Osteocyte (in vitro differentiated cells): Measurements from ENCODE around the gene AGAP6. TPM values are rescaled to one million over a fixed set of nuclear protein-coding genes. Genes with fewer than 3 reads are reported as not detected.
"Not testable (repeated sequence)": the region's sequence is repeated elsewhere in the genome, so short reads cannot be mapped to it uniquely, and the experiment has no call there.

ENCODE experiments used
- DNase-seq: peaks from one replicate; pipeline ENCODE4 v3.0.0; 2021; ENCODE audit warnings: mixed read lengths; ENCODE audit not compliant: unreplicated experiment; ENCODE audit errors: extremely low spot score
- H3K27ac Mint-ChIP-seq: one replicate; pipeline ENCODE4 v1.8.0; 2021; ENCODE audit warnings: mild to moderate bottlenecking, mixed read lengths; ENCODE audit not compliant: unreplicated experiment
- H3K27me3 Mint-ChIP-seq: one replicate; pipeline ENCODE4 v1.8.0; 2021; ENCODE audit warnings: mixed read lengths; ENCODE audit not compliant: unreplicated experiment
- H3K36me3 Mint-ChIP-seq: one replicate; pipeline ENCODE4 v1.8.0; 2021; ENCODE audit warnings: mixed read lengths; ENCODE audit not compliant: unreplicated experiment
- H3K4me1 Mint-ChIP-seq: one replicate; pipeline ENCODE4 v1.8.0; 2021; ENCODE audit warnings: mixed read lengths; ENCODE audit not compliant: unreplicated experiment
- H3K4me3 Mint-ChIP-seq: one replicate; pipeline ENCODE4 v1.8.0; 2021; ENCODE audit warnings: mild to moderate bottlenecking, moderate library complexity, mixed read lengths; ENCODE audit not compliant: unreplicated experiment
- H3K9me3 Mint-ChIP-seq: one replicate; pipeline ENCODE4 v1.8.0; 2021; ENCODE audit warnings: mixed read lengths; ENCODE audit not compliant: unreplicated experiment
- total RNA-seq: library from RNA; stranded (reverse); gene quantifications from 2 replicates; pipeline ENCODE4 v1.2.1, GENCODE V29; 2021
- TF ChIP-seq, protein P1 (sequence below): fragments of 200-600 bp; sonication (generic); IDR thresholded peaks from 2 replicates; pipeline ENCODE4 v1.5.0; 2021; ENCODE audit warnings: antibody characterized with exemption, mild to moderate bottlenecking, moderate library complexity

The AGAP6 gene
- total RNA-seq, 1 donor from 2014 or later: 13.2 TPM

DNA sequence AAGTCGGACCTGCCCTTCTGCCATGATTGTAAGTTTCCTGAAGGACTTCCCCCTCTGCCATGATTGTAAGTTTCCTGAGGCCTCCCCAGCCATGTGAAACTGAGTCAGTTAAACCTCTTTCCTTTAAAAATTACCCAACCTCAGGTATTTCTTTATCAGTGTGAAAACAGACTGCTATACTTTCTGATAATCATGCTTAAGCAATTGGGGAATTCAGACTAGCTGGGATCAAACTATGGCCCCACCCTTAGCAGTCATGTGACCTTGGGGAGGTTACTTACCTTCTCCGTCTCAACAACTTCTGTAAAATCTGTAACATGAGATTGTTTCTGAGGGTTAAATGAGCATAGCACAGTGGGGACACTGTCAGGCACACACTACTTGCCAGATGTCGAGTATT lies 999 bp upstream of the AGAP6 start:
- H3K27ac Mint-ChIP-seq, H3K36me3 Mint-ChIP-seq, H3K9me3 Mint-ChIP-seq, DNase-seq, H3K4me1 Mint-ChIP-seq, H3K4me3 Mint-ChIP-seq, H3K27me3 Mint-ChIP-seq: not testable (repeated sequence)

DNA sequence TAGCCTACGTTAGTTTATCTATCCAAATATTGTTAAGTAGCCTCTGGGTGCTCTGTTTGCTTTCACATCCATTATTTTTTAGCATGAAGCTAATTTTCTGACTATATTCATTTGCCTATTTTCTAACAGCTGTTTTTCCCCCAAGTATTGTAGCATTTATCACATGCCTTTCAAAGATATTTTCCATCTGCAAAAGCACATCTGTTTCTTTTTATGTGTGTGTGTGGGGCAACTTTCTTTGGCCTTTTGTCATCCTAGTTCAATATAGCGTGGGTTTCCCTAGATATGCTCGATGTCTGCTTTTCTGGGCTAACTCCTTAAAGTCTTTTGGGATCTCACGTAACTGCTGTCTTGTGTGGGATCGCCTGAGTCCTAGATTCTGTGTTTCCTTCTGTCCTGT lies 7.1 kb downstream of the AGAP6 start:
- H3K27ac Mint-ChIP-seq, H3K27me3 Mint-ChIP-seq, H3K9me3 Mint-ChIP-seq, H3K36me3 Mint-ChIP-seq, H3K4me1 Mint-ChIP-seq, DNase-seq, H3K4me3 Mint-ChIP-seq: not testable (repeated sequence)

DNA sequence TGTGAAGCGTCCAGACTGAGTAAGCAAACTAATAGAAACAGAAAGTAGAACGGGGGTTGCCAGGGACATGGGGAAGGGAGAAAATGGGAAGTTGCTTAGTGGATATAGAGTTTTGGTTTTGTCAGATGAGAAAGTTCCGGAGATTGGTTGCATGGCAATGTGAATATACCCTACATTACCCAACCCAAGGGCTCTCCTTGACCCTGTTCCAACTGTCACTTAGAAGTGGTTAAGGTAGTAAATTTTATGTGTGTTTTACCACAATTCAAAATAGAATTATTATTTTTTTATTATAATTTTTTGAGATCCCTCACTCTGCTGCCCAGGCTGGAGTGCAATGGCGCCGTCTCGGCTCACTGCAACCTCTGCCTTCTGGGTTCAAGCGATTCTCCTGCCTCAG lies 25.8 kb downstream of the AGAP6 start:
- H3K4me1 Mint-ChIP-seq, H3K27ac Mint-ChIP-seq, DNase-seq, H3K36me3 Mint-ChIP-seq, H3K27me3 Mint-ChIP-seq, H3K9me3 Mint-ChIP-seq, H3K4me3 Mint-ChIP-seq: not testable (repeated sequence)

DNA sequence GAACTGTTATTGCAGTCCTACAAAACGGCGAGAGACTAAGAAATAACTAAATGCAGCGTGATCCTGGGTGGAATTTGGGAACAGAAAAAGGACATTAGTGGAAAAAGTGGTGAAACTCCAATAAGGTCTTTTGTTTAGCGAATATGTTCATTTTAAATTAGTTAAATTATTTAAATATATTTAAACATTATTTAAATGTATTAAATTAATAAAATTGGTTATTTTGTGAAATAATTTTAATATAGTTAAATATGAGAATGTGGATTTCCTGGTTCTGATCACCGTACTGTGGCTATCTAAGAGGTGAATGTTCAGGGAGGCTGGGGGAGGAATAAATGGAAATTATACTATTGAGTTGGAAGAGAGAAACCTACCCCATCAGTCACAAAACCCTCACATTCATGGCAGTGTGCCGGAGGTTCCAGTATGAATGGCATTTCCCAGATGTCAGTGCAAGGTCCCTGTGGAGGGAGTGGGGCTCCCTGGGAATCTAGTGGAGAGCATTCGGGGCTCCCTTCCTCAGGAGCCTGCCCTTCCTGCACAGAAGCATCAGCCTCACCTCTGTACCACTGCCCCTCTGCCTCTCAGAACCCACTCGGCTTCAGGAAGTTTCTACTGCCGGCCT lies 27.5 kb downstream of the AGAP6 start:
- H3K4me3 Mint-ChIP-seq, H3K36me3 Mint-ChIP-seq, H3K27ac Mint-ChIP-seq, DNase-seq, H3K4me1 Mint-ChIP-seq, H3K27me3 Mint-ChIP-seq, H3K9me3 Mint-ChIP-seq: not testable (repeated sequence)

DNA sequence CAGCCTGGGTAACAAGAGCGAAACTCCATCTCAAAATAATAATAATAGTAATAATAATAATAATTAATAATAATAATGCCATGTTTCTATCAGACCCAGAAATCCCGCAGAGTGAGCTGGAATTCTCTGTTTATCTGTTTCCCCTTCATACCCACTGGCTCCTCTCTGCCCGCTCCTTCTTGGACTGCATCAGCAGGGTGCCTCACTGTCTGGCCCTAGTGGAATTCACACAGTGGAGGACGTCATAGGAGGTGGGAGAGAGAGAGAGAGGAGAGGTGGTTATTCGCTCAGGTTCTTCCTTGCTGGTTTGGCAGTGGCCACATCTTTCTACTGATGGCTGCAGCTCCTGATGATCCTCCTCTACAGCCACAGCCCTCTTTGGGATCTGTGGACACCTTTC lies 28.7 kb downstream of the AGAP6 start:
- H3K4me3 Mint-ChIP-seq, DNase-seq, H3K27me3 Mint-ChIP-seq: not testable (repeated sequence)

DNA sequence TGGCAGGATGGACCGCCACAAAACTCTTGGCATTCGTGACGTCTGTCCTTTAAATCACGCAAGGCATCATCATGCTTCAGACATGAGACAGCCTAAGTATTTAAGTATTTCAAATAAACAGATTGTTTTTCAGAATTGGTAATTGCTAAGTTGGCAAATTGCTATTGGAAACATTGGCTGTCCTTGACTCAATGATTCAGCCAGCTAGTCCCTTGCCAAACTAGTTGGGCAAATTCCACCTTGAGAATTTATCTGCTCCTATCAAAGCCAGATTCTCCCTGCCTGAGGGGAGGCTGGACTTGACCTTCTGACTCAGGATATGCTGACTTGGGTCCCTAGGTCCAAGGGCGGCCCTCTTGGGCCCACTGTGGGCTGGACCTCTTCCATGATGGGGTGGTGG lies 29.4 kb downstream of the AGAP6 start:
- not testable (repeated sequence) for H3K4me3 Mint-ChIP-seq, DNase-seq, H3K27me3 Mint-ChIP-seq, H3K36me3 Mint-ChIP-seq, H3K4me1 Mint-ChIP-seq, H3K27ac Mint-ChIP-seq, H3K9me3 Mint-ChIP-seq

More for the DNA sequence above, 28.7 kb downstream of the AGAP6 start:
- not testable (repeated sequence) for H3K4me1 Mint-ChIP-seq, H3K9me3 Mint-ChIP-seq, H3K27ac Mint-ChIP-seq, H3K36me3 Mint-ChIP-seq

DNA sequence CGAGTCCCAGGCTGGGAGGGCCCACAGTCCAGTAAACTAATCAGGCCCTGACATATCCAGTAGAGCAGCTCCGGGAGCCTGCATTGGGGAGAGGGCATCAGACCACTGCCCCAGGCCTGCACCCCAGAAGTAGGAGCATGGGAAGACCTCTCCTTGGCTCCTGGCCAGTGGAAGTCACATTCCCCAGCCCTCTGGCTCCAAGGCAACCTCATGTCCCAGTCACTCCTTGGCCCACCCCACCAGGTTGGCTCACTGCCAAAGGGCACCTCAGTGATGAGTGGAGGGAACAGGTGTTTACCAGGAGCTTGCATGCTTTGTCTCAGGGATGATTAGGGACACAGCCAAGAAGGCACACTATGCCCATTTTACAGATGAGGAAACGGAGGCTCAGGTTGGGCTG lies 31.1 kb downstream of the AGAP6 start:
- H3K4me3 Mint-ChIP-seq, H3K4me1 Mint-ChIP-seq, H3K36me3 Mint-ChIP-seq, H3K27ac Mint-ChIP-seq, H3K9me3 Mint-ChIP-seq, H3K27me3 Mint-ChIP-seq: not testable (repeated sequence)
- DNase-seq: peak; percentile 84

DNA sequence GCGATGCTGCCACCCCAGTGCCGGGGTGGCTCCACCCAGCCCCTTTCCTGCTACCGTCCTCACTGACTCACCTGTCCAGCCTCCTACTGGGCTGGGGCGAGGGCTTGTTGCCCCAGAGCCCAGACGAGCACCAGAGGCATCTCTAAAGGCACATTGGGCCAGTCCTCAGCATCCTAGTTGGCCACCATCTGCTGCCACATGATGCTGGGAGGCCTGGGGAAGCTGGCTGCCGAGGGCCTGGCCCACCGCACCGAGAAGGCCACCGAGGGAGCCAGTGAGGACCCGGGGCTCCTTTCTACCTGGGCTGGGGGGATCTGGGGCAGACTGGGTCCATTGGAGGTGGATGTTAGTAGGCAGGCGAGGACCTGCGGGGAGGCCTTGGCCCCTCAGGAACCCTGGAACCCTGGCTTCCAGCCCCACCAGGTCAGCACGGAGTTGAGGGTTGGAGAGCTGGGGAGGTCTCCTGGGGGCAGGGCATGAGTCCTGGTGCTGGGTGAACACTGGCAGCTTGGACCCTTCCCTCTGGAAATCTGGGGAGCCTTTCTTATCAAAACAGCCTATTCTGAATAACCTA lies 32.3 kb downstream of the AGAP6 start:
- H3K9me3 Mint-ChIP-seq, H3K4me1 Mint-ChIP-seq, H3K36me3 Mint-ChIP-seq, H3K27me3 Mint-ChIP-seq, H3K4me3 Mint-ChIP-seq, H3K27ac Mint-ChIP-seq: not testable (repeated sequence)
- DNase-seq: peak; percentile 76

DNA sequence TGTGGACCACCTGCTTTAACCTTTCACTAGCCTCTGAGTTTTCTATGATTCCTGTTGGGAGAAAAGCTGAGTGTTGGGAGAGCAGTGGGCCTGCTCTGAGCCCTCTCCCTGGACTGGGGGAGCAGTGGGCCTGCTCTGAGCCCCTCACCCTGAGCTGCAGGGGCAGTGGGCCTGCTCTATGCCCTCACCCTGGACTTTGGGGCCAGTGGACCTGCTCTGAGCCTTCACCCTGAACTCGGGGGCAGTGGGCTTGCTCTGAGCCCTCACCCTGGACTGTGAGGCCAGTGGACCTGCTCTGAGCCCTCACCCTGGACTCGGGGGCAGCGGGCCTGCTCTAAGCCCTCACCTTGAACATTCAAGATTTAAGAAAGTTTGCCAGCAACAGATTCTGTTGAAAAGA lies 33.4 kb downstream of the AGAP6 start:
- H3K36me3 Mint-ChIP-seq: no peaks in the 10 kb centered on the region
- TF ChIP-seq, protein P1, sequence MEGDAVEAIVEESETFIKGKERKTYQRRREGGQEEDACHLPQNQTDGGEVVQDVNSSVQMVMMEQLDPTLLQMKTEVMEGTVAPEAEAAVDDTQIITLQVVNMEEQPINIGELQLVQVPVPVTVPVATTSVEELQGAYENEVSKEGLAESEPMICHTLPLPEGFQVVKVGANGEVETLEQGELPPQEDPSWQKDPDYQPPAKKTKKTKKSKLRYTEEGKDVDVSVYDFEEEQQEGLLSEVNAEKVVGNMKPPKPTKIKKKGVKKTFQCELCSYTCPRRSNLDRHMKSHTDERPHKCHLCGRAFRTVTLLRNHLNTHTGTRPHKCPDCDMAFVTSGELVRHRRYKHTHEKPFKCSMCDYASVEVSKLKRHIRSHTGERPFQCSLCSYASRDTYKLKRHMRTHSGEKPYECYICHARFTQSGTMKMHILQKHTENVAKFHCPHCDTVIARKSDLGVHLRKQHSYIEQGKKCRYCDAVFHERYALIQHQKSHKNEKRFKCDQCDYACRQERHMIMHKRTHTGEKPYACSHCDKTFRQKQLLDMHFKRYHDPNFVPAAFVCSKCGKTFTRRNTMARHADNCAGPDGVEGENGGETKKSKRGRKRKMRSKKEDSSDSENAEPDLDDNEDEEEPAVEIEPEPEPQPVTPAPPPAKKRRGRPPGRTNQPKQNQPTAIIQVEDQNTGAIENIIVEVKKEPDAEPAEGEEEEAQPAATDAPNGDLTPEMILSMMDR: no peak
- no peak overlapping the region for H3K27ac Mint-ChIP-seq
- H3K4me1 Mint-ChIP-seq: no peaks in the 10 kb centered on the region
- H3K4me3 Mint-ChIP-seq: no peak overlapping the region
- no peak for DNase-seq
- H3K9me3 Mint-ChIP-seq: no peaks in the 10 kb centered on the region
- H3K27me3 Mint-ChIP-seq: no peaks in the 10 kb centered on the region

DNA sequence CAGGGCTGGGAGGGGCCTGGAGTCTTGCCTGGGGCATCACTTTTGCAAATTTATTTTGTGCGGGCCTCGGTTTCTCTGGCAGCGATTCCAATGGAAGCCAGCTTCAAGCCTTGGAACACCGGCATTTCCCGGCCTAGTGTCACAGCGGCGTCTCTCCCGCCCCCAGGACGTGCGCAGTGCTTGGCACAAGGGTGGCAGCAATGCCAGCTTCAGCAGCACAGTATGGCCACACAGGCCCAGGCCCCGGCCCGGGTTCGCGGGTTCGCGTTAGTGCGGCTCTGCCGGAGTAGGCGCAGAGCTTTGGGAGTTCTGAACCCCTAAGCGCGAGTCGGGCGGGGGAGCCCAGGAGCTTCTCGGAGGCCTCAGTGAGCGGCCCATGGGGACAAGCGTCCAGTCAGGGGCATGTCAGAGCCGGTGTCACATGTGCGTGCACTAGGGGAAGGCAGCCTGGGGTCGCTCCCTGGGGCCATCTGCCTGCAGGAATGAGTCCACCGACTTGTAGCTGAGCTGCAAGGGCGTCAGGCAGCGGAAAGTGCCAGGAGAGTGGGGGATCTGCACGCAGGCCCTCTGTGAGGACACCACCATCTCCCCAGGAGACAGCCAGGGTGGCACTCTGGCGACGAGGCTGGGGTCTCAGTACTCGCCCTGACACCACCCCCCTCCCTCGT lies 36.6 kb downstream of the AGAP6 start:
- DNase-seq: peak; percentile 84
- H3K36me3 Mint-ChIP-seq, H3K4me1 Mint-ChIP-seq, H3K4me3 Mint-ChIP-seq, H3K27ac Mint-ChIP-seq, H3K9me3 Mint-ChIP-seq, H3K27me3 Mint-ChIP-seq: not testable (repeated sequence)
